IMR-90 (cell line): ENCODE measurements around the gene TELO2. TPM values are rescaled to one million over a fixed set of nuclear protein-coding genes. Genes with fewer than 3 reads are reported as not detected.

Experiments used
- ATAC-seq: fragments of 200-7000 bp; cut with Tn5 transposase; 2 replicates; pipeline ENCODE4 v1.9.1; 2020; ENCODE audit warnings: low read depth, mild to moderate bottlenecking, moderate library complexity
- BruUV-seq: library from RNA; stranded (reverse); fragments of 400-500 nt; replicated peaks from 2 replicates; lab custom pipeline; 2021; lab: Mats Ljungman, UMichigan
- CTCF ChIA-PET: fragments of 300-600 bp; formaldehyde crosslinking; extraction: SDS; loops from one replicate; lab custom pipeline; 2021; ENCODE audit warnings: antibody characterized with exemption; lab: Yijun Ruan, JAX
- POLR2A ChIA-PET: fragments of 300-600 bp; sonication (Branson Sonifier 250); formaldehyde crosslinking; loops from one replicate; lab custom pipeline; 2022; ENCODE audit warnings: antibody characterized with exemption; ENCODE audit not compliant: unreplicated experiment; lab: Charles Lee
- DNase-seq: peaks from one replicate; pipeline ENCODE4 v3.0.0; 2013
- H2AFZ ChIP-seq: replicated peaks from 2 replicates; pipeline ENCODE3; 2013; ENCODE audit warnings: low read length, mild to moderate bottlenecking; ENCODE audit not compliant: poor library complexity
- H2AK5ac ChIP-seq: 2 replicates; pipeline ENCODE4 v1.6.1; 2013; ENCODE audit warnings: low read depth, low read length, inconsistent platforms
- H2AK9ac ChIP-seq: replicated peaks from 2 replicates; pipeline ENCODE3; 2013; ENCODE audit warnings: mild to moderate bottlenecking, low read depth, low read length, moderate library complexity; ENCODE audit not compliant: poor library complexity
- H2BK120ac ChIP-seq: 2 replicates; pipeline ENCODE4 v1.6.1; 2013; ENCODE audit warnings: low read depth, low read length, inconsistent platforms
- H2BK15ac ChIP-seq: 3 replicates; pipeline ENCODE4 v1.6.1; 2013; ENCODE audit warnings: low read depth, low read length, inconsistent platforms
- H2BK20ac ChIP-seq: 2 replicates; pipeline ENCODE4 v1.6.1; 2013; ENCODE audit warnings: low read depth, mild to moderate bottlenecking, inconsistent platforms, low read length, moderate library complexity
- H2BK5ac ChIP-seq: 2 replicates; pipeline ENCODE4 v1.6.1; 2013; ENCODE audit warnings: mild to moderate bottlenecking, low read depth, low read length, inconsistent platforms; ENCODE audit not compliant: poor library complexity, severe bottlenecking
- H3K14ac ChIP-seq: replicated peaks from 2 replicates; pipeline ENCODE4 v1.6.1; 2013; ENCODE audit warnings: low read depth, low read length, inconsistent platforms
- H3K18ac ChIP-seq: 2 replicates; pipeline ENCODE4 v1.6.1; 2013; ENCODE audit warnings: low read depth, low read length, control low read depth
- H3K23ac ChIP-seq: 2 replicates; pipeline ENCODE4 v1.6.1; 2013; ENCODE audit warnings: low read depth, low read length, inconsistent platforms
- H3K27ac ChIP-seq: 2 replicates; pipeline ENCODE4 v1.5.1; 2013; ENCODE audit warnings: mild to moderate bottlenecking, control low read depth, low read length; ENCODE audit not compliant: insufficient read depth
- H3K27me3 ChIP-seq: 2 replicates; pipeline ENCODE4 v1.6.1; 2013; ENCODE audit warnings: low read length; ENCODE audit not compliant: control insufficient read depth, insufficient read depth
- H3K36me3 ChIP-seq: 2 replicates; pipeline ENCODE4 v1.6.1; 2013; ENCODE audit warnings: low read length, mixed read lengths; ENCODE audit not compliant: control insufficient read depth, insufficient read depth
- H3K4ac ChIP-seq: 2 replicates; pipeline ENCODE4 v1.6.1; 2013; ENCODE audit warnings: low read depth, low read length, inconsistent platforms
- H3K4me1 ChIP-seq: 2 replicates; pipeline ENCODE4 v1.6.1; 2013; ENCODE audit warnings: low read length, mixed read lengths; ENCODE audit not compliant: control insufficient read depth, insufficient read depth
- H3K4me2 ChIP-seq: 2 replicates; pipeline ENCODE4 v1.6.1; 2013; ENCODE audit warnings: low read depth, mild to moderate bottlenecking, control low read depth, low read length, moderate library complexity
- H3K4me3 ChIP-seq: 2 replicates; pipeline ENCODE4 v1.5.1; 2013; ENCODE audit warnings: low read depth, mild to moderate bottlenecking, control low read depth, low read length, moderate library complexity; ENCODE audit not compliant: insufficient read depth
- H3K56ac ChIP-seq: 2 replicates; pipeline ENCODE4 v1.6.1; 2013; ENCODE audit warnings: low read length, inconsistent platforms; ENCODE audit not compliant: insufficient read depth; ENCODE audit errors: extremely low read depth
- H3K79me1 ChIP-seq, 2 experiments: 2 replicates each; pipeline ENCODE4 v1.6.1; 2013; ENCODE audit warnings: low read length in 2 of 2, inconsistent platforms in 1 of 2, low read depth in 1 of 2
- H3K9ac ChIP-seq: 2 replicates; pipeline ENCODE4 v1.6.1; 2013; ENCODE audit warnings: low read depth, low read length, control low read depth
- H3K9me1 ChIP-seq: 2 replicates; pipeline ENCODE4 v1.6.1; 2013; ENCODE audit warnings: low read length, inconsistent platforms; ENCODE audit not compliant: insufficient read depth
- H3K9me3 ChIP-seq: 2 replicates; pipeline ENCODE4 v1.6.1; 2013; ENCODE audit warnings: low read length; ENCODE audit not compliant: control insufficient read depth, insufficient read depth
- H4K20me1 ChIP-seq: 2 replicates; pipeline ENCODE4 v1.6.1; 2013; ENCODE audit warnings: low read length, inconsistent platforms; ENCODE audit not compliant: insufficient read depth
- H4K5ac ChIP-seq: 2 replicates; pipeline ENCODE4 v1.6.1; 2013; ENCODE audit warnings: mild to moderate bottlenecking, low read depth, low read length, control low read depth
- H4K8ac ChIP-seq, 2 experiments: 2 replicates each; pipeline ENCODE4 v1.6.1; 2013; ENCODE audit warnings: low read depth in 2 of 2, low read length in 2 of 2, control low read depth in 1 of 2, inconsistent platforms in 1 of 2
- H4K91ac ChIP-seq: 2 replicates; pipeline ENCODE4 v1.6.1; 2013; ENCODE audit warnings: low read depth, low read length, inconsistent platforms; ENCODE audit not compliant: insufficient read depth
- CHD1 ChIP-seq: IDR thresholded peaks from 2 replicates; pipeline ENCODE4 v1.6.1; 2012; ENCODE audit warnings: low read depth, low read length, improper control_type of control experiment
- ELK1 ChIP-seq: fragments of 150-350 bp; IDR thresholded peaks from 2 replicates; pipeline ENCODE4 v1.6.1; 2016; ENCODE audit warnings: low read depth, mild to moderate bottlenecking, low read length, moderate library complexity, borderline replicate concordance
- MAFK ChIP-seq: IDR thresholded peaks from 2 replicates; pipeline ENCODE4 v1.6.1; 2012; ENCODE audit warnings: low read depth, low read length, improper control_type of control experiment
- MAZ ChIP-seq: IDR thresholded peaks from 2 replicates; pipeline ENCODE4 v1.6.1; 2012; ENCODE audit warnings: low read depth, mild to moderate bottlenecking, low read length, improper control_type of control experiment, moderate library complexity, borderline replicate concordance
- MXI1 ChIP-seq: IDR thresholded peaks from 2 replicates; pipeline ENCODE4 v1.6.1; 2012; ENCODE audit warnings: low read depth, mild to moderate bottlenecking, low read length, moderate library complexity, borderline replicate concordance
- POLR2A ChIP-seq: IDR thresholded peaks from 2 replicates; pipeline ENCODE4 v1.6.1; 2012; ENCODE audit warnings: mild to moderate bottlenecking, low read depth, low read length
- RAD21 ChIP-seq: IDR thresholded peaks from 2 replicates; pipeline ENCODE4 v1.6.1; 2012; ENCODE audit warnings: low read length, improper control_type of control experiment
- SMC3 ChIP-seq: fragments of 150-350 bp; IDR thresholded peaks from 2 replicates; pipeline ENCODE4 v1.6.1; 2016; ENCODE audit warnings: low read depth, mild to moderate bottlenecking, antibody characterized with exemption, low read length, moderate library complexity
- WGBS, 2 experiments: methylation state at CpG; one replicate each; pipeline versions ENCODE4 v1.1.5 to v1.1.7; 2013; ENCODE audit warnings: missing lambda C conversion rate in 2 of 2; ENCODE audit not compliant: insufficient read length in 1 of 2; ENCODE audit errors: extremely low coverage in 2 of 2; 5-methylcytosine and 5-hydroxymethylcytosine counted together
- dilution Hi-C: fragments of 300-500 bp; cut with HindIII; formaldehyde crosslinking; loops from one replicate; pipeline ENCODE4 v1.14.3; 2018; ENCODE audit warnings: low sequenced_read_pairs; ENCODE audit not compliant: unreplicated experiment
- in situ Hi-C: fragments of 300-500 bp; cut with MboI; formaldehyde crosslinking; loops from 3 replicates; pipeline ENCODE4 v1.14.3; 2019; ENCODE audit warnings: low sequenced_read_pairs, inconsistent platforms, mixed read lengths
- intact Hi-C: fragments of 100-400 bp; cut with micrococcal nuclease; formaldehyde crosslinking; loops from 2 replicates; pipeline ENCODE4 v1.10.0; 2022
- polyA plus RNA-seq, 3 experiments: library from polyadenylated mRNA; depleted of rRNA; stranded (reverse); fragments of >200 nt; gene quantifications; 2 replicates each; pipeline ENCODE4 v1.2.3, GENCODE V29; 2012; ENCODE audit warnings: low replicate concordance in 1 of 3
- total RNA-seq: library from RNA; depleted of rRNA; stranded (reverse); fragments of >200 nt; gene quantifications from 2 replicates; pipeline ENCODE4 v1.2.3, GENCODE V29; 2012
- TF ChIP-seq, protein P1 (sequence below): conservative IDR thresholded peaks from 2 replicates; pipeline ENCODE4 v1.5.1; 2012; ENCODE audit warnings: mild to moderate bottlenecking, low read depth, low read length, improper control_type of control experiment
- TF ChIP-seq, protein P2 (sequence below): fragments of 150-350 bp; IDR thresholded peaks from 2 replicates; pipeline ENCODE4 v1.6.1; 2017; ENCODE audit warnings: mild to moderate bottlenecking, antibody characterized with exemption, low read length, low read depth

The TELO2 gene
- total and polyA plus RNA-seq, 2 of the 4 experiments (the other 2 are of a cell fraction) = 6.6 to 26.6 TPM

DNA sequence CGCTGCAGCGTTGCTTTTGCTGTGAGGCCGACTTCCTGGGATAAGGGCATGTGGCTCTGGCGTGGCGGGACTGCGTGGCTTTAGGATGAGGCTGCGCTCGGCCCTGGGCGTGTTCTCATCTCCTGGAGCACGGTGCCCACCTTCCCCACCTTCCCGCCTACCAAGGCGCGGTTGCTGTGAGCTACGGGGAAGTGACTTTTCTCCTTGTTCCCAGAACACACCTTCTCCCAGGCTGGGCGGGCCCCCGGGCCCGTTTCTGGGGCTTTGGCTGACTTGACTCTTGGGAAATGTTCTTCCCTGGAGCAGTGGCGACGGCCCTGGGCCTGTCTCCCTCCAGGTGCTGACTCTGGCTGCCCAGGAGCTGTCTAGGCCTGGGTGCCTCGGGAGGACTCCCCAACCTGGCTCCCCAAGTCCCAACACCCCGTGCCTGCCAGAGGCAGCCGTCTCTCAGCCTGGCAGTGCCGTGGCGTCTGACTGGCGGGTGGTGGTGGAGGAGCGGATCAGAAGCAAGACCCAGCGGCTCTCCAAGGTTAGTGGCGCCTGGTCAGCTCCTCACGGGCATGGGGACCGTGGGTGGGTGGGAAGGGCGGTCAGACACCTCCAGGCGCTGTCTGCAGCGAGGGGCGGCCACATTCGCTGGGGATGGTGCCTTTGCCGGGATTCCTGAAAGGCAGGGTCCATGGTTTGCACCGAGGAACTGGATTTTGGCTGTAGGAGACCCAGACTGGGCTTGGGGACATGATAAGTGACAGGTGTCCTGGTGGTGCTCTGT, 12.1 kb downstream of the TELO2 start:
- Histone ChIP-seq H2BK15ac (no peak overlapping the region), H3K23ac (no peak overlapping the region), H4K91ac (no peak overlapping the region), H2AK5ac (no peak overlapping the region), H2AFZ (no peak overlapping the region), H3K4ac (no peak overlapping the region), H3K9me1 (no peaks in the 10 kb centered on the region), H3K9me3 (no peaks in the 10 kb centered on the region), H3K4me1 (no peaks in the 10 kb centered on the region), H3K4me3 (no peak overlapping the region), H3K36me3 (peaks cover 39% of the 10 kb centered on the region), H3K27me3 (no peaks in the 10 kb centered on the region), H2BK120ac (no peak overlapping the region), H3K18ac (no peak overlapping the region), H3K9ac (no peak overlapping the region), H4K20me1 (no peaks in the 10 kb centered on the region; the same call in 1 of the 2 replicates), H3K14ac (no peak overlapping the region), H3K27ac (no peak overlapping the region), H2BK20ac (no peak overlapping the region), H2AK9ac (no peak overlapping the region), H2BK5ac (no peak overlapping the region), H3K4me2 (no peak overlapping the region), H4K8ac (no peak overlapping the region), H3K56ac (no peak overlapping the region), H4K5ac (no peak overlapping the region), H3K79me1 (no peaks in the 10 kb centered on the region)
- no peak for ATAC-seq
- in situ Hi-C loops = no loop called here
- 95% methylated on average over 19 of the region's 37 CpGs; no CpG with 5 or more reads in 1 of the 2 experiments for WGBS, 2 experiments
- TF ChIP-seq MXI1 (no peak), CHD1 (no peak), RAD21 (no peak), MAZ (no peak), POLR2A (no peak), SMC3 (no peak), ELK1 (no peak), MAFK (no peak)
- TF ChIP-seq, protein P1, sequence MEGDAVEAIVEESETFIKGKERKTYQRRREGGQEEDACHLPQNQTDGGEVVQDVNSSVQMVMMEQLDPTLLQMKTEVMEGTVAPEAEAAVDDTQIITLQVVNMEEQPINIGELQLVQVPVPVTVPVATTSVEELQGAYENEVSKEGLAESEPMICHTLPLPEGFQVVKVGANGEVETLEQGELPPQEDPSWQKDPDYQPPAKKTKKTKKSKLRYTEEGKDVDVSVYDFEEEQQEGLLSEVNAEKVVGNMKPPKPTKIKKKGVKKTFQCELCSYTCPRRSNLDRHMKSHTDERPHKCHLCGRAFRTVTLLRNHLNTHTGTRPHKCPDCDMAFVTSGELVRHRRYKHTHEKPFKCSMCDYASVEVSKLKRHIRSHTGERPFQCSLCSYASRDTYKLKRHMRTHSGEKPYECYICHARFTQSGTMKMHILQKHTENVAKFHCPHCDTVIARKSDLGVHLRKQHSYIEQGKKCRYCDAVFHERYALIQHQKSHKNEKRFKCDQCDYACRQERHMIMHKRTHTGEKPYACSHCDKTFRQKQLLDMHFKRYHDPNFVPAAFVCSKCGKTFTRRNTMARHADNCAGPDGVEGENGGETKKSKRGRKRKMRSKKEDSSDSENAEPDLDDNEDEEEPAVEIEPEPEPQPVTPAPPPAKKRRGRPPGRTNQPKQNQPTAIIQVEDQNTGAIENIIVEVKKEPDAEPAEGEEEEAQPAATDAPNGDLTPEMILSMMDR = no peak
- TF ChIP-seq, protein P2, sequence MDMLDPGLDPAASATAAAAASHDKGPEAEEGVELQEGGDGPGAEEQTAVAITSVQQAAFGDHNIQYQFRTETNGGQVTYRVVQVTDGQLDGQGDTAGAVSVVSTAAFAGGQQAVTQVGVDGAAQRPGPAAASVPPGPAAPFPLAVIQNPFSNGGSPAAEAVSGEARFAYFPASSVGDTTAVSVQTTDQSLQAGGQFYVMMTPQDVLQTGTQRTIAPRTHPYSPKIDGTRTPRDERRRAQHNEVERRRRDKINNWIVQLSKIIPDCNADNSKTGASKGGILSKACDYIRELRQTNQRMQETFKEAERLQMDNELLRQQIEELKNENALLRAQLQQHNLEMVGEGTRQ = no peak
- intact Hi-C loops = no loop called here
- no TSS peak for BruUV-seq
- dilution Hi-C loops = no loop called here
- no peak for DNase-seq
- ChIA-PET POLR2A (no interaction called here), CTCF (no interaction called here)
